DND-41 (cell line): ENCODE results near the gene PLEKHM3.

Source experiments
- EZH2 ChIP-seq: IDR thresholded peaks from 3 replicates; pipeline ENCODE4 v1.6.1; 2012; ENCODE audit warnings: borderline replicate concordance, low read depth, mild to moderate bottlenecking, moderate library complexity, low read length, inconsistent platforms; ENCODE audit not compliant: severe bottlenecking
- TF ChIP-seq, protein P1 (sequence below): IDR thresholded peaks from 2 replicates; pipeline ENCODE4 v1.5.1; 2012; ENCODE audit warnings: borderline replicate concordance, low read length, moderate library complexity, mild to moderate bottlenecking; ENCODE audit not compliant: poor library complexity, severe bottlenecking; ENCODE audit errors: extremely low read depth

DNA sequence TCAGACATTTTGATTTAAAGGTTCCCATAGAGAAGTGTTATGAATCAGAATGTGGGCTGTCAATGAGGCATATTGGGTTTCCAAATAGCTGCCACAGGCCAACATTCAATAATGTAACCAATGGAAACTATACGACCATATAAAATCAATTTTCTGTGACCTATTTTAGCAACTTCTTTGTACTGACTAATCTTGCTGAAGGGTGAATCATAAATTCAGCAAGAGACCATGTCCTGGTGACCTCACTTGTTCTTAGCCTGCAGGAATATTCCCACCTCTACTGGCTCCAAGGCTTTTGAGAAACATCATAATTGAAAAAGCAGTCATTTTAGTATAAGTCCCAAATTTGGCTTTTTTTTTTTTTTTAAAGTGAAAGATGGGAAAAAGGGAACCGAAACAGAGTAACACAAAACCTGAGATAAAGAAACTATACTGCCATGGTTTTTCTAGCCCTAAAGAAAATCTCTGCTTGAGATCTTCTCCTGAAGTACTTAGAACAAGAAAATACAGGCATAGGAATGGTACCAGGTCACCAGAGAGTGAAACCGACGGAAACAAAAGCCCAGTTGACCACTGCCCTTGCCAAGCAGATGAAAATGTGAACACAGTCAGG is 32.1 kb downstream of the PLEKHM3 start:
- TF ChIP-seq EZH2: no peak
- TF ChIP-seq, protein P1, sequence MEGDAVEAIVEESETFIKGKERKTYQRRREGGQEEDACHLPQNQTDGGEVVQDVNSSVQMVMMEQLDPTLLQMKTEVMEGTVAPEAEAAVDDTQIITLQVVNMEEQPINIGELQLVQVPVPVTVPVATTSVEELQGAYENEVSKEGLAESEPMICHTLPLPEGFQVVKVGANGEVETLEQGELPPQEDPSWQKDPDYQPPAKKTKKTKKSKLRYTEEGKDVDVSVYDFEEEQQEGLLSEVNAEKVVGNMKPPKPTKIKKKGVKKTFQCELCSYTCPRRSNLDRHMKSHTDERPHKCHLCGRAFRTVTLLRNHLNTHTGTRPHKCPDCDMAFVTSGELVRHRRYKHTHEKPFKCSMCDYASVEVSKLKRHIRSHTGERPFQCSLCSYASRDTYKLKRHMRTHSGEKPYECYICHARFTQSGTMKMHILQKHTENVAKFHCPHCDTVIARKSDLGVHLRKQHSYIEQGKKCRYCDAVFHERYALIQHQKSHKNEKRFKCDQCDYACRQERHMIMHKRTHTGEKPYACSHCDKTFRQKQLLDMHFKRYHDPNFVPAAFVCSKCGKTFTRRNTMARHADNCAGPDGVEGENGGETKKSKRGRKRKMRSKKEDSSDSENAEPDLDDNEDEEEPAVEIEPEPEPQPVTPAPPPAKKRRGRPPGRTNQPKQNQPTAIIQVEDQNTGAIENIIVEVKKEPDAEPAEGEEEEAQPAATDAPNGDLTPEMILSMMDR: no peak
